WTC11 (cell line): Measurements from ENCODE around the gene GSG1L. TPM values are rescaled to one million over a fixed set of nuclear protein-coding genes. Genes with fewer than 3 reads are reported as not detected.

Experiments used
- ATAC-seq: fragments of 200-7000 bp; cut with Tn5 transposase; 2 replicates; pipeline ENCODE4 v1.10.0; 2021; ENCODE audit warnings: mild to moderate bottlenecking, moderate library complexity
- CTCF ChIA-PET: fragments of 300-600 bp; sonication (Branson Sonifier 250); formaldehyde crosslinking; loops from one replicate; lab custom pipeline; 2021; ENCODE audit warnings: antibody characterized with exemption; lab: Charles Lee
- POLR2A ChIA-PET: fragments of 350-600 bp; sonication (Branson Sonifier 250); formaldehyde crosslinking; loops from one replicate; lab custom pipeline; 2021; ENCODE audit warnings: antibody characterized with exemption; lab: Charles Lee
- DNase-seq: peaks from one replicate; pipeline ENCODE4 v3.0.0; 2021; ENCODE audit warnings: low spot score
- H3K27ac Mint-ChIP-seq: 2 replicates; pipeline ENCODE4 v1.8.0; 2021; ENCODE audit warnings: mixed read lengths
- H3K27me3 Mint-ChIP-seq: 2 replicates; pipeline ENCODE4 v1.8.0; 2021; ENCODE audit warnings: low read depth, mild to moderate bottlenecking, moderate library complexity, mixed read lengths
- H3K36me3 Mint-ChIP-seq: 2 replicates; pipeline ENCODE4 v1.8.0; 2021; ENCODE audit warnings: mixed read lengths
- H3K4me1 Mint-ChIP-seq: 2 replicates; pipeline ENCODE4 v1.8.0; 2022; ENCODE audit warnings: mixed read lengths
- H3K4me3 Mint-ChIP-seq: 2 replicates; pipeline ENCODE4 v1.8.0; 2021; ENCODE audit warnings: mild to moderate bottlenecking, moderate library complexity, mixed read lengths
- H3K9me3 Mint-ChIP-seq: 2 replicates; pipeline ENCODE4 v1.8.0; 2021; ENCODE audit warnings: mixed read lengths
- EMX1 ChIP-seq: fragments of 250-450 bp; sonication (Bioruptor Pico); IDR thresholded peaks from 2 replicates; pipeline ENCODE4 v1.8.0; 2021; ENCODE audit warnings: mild to moderate bottlenecking
- FOXK1 ChIP-seq: sonication (generic); formaldehyde crosslinking; IDR thresholded peaks from 2 replicates; pipeline ENCODE4 v1.8.0; 2022; ENCODE audit warnings: mild to moderate bottlenecking, moderate library complexity, missing genetic modification reagents
- GABPB1 ChIP-seq: sonication (generic); formaldehyde crosslinking; IDR thresholded peaks from 2 replicates; pipeline ENCODE4 v1.8.1; 2023; ENCODE audit warnings: mild to moderate bottlenecking, missing genetic modification reagents
- HMGA2 ChIP-seq: fragments of 250-450 bp; sonication (Bioruptor Pico); IDR thresholded peaks from 2 replicates; pipeline ENCODE4 v1.4.0; 2021; ENCODE audit warnings: mild to moderate bottlenecking, moderate library complexity
- JAZF1 ChIP-seq: fragments of 250-450 bp; sonication (Bioruptor Pico); IDR thresholded peaks from 2 replicates; pipeline ENCODE4 v1.9.0; 2021; ENCODE audit warnings: moderate library complexity, mild to moderate bottlenecking, inconsistent platforms
- NFE2L1 ChIP-seq: sonication (generic); formaldehyde crosslinking; IDR thresholded peaks from 2 replicates; pipeline ENCODE4 v1.8.1; 2023; ENCODE audit warnings: missing genetic modification reagents
- NFYB ChIP-seq: sonication (generic); formaldehyde crosslinking; conservative IDR thresholded peaks from 2 replicates; pipeline ENCODE4 v1.8.0; 2022; ENCODE audit warnings: low read depth, missing genetic modification reagents
- NR1H2 ChIP-seq: sonication (generic); formaldehyde crosslinking; IDR thresholded peaks from 2 replicates; pipeline ENCODE4 v1.9.0; 2021; ENCODE audit warnings: mild to moderate bottlenecking, moderate library complexity, missing genetic modification reagents
- TEAD1 ChIP-seq: sonication (generic); formaldehyde crosslinking; IDR thresholded peaks from 2 replicates; pipeline ENCODE4 v1.8.0; 2022; ENCODE audit warnings: mild to moderate bottlenecking, missing genetic modification reagents
- TEAD4 ChIP-seq: sonication (generic); formaldehyde crosslinking; IDR thresholded peaks from 2 replicates; pipeline ENCODE4 v1.8.0; 2022; ENCODE audit warnings: mild to moderate bottlenecking, missing genetic modification reagents
- ZNF121 ChIP-seq: sonication (generic); formaldehyde crosslinking; IDR thresholded peaks from 2 replicates; pipeline ENCODE4 v1.8.0; 2023; ENCODE audit warnings: missing genetic modification reagents
- ZNF219 ChIP-seq: sonication (generic); formaldehyde crosslinking; IDR thresholded peaks from 2 replicates; pipeline ENCODE4 v1.8.0; 2023; ENCODE audit warnings: missing genetic modification reagents, mild to moderate bottlenecking, borderline replicate concordance
- ZNF263 ChIP-seq: sonication (generic); formaldehyde crosslinking; IDR thresholded peaks from 2 replicates; pipeline ENCODE4 v1.8.1; 2022; ENCODE audit warnings: low read depth, mild to moderate bottlenecking, moderate library complexity, missing genetic modification reagents
- ZNF396 ChIP-seq: fragments of 250-450 bp; sonication (Bioruptor Pico); IDR thresholded peaks from 2 replicates; pipeline ENCODE4 v1.8.0; 2021; ENCODE audit warnings: mild to moderate bottlenecking, moderate library complexity, borderline replicate concordance
- ZNF416 ChIP-seq: fragments of 250-450 bp; sonication (Bioruptor Pico); IDR thresholded peaks from 2 replicates; pipeline ENCODE4 v1.9.0; 2021; ENCODE audit warnings: mild to moderate bottlenecking, inconsistent platforms
- total RNA-seq: library from RNA; stranded (reverse); gene quantifications from 3 replicates; pipeline ENCODE4 v1.2.3, GENCODE V29; 2021
- TF ChIP-seq, protein P1 (sequence below): sonication (generic); formaldehyde crosslinking; IDR thresholded peaks from 2 replicates; pipeline ENCODE4 v1.8.1; 2022; ENCODE audit warnings: mild to moderate bottlenecking, missing genetic modification reagents, moderate library complexity, borderline replicate concordance
- TF ChIP-seq, protein P2 (sequence below): sonication (generic); formaldehyde crosslinking; IDR thresholded peaks from 2 replicates; pipeline ENCODE4 v1.8.0; 2022; ENCODE audit warnings: mild to moderate bottlenecking, missing genetic modification reagents
- TF ChIP-seq, protein P3 (sequence below): fragments of 250-450 bp; sonication (Bioruptor Pico); IDR thresholded peaks from 2 replicates; pipeline ENCODE4 v1.8.0; 2021; ENCODE audit warnings: mild to moderate bottlenecking
- TF ChIP-seq, protein P4 (sequence below): fragments of 250-450 bp; sonication (Bioruptor Pico); IDR thresholded peaks from 2 replicates; pipeline ENCODE4 v1.9.0; 2021; ENCODE audit warnings: mild to moderate bottlenecking, borderline replicate concordance
- TF ChIP-seq, protein P5 (sequence below): sonication (generic); formaldehyde crosslinking; IDR thresholded peaks from 2 replicates; pipeline ENCODE4 v1.8.1; 2023; ENCODE audit warnings: mild to moderate bottlenecking, missing genetic modification reagents
- TF ChIP-seq, protein P6 (sequence below): fragments of 250-450 bp; sonication (Bioruptor Pico); IDR thresholded peaks from 2 replicates; pipeline ENCODE4 v1.9.0; 2021; ENCODE audit warnings: moderate library complexity, mild to moderate bottlenecking, inconsistent platforms, borderline replicate concordance

Gene GSG1L
- total RNA-seq, 1 experiment from 2014 or later: 0.28 TPM

DNA sequence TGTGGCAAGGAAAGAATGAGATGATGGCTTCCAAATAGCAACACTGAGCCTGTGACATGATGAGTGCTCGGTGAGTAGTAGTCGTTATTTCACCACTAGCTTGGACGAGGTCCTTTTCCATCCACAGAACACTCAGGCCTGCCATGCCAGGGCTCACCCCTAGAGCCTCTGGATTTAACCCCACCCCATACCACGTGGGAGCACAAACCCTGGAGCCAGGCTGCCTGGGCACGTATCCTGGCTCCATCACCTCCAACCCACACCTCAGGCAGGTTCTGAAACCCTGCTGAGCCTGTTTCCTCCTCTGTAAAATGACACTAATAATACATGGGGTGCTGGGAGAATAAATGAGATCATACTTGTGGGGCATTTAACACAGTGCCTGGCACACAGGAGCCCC lies 321.2 kb downstream of the GSG1L start:
- Mint-ChIP-seq H3K27ac (no peak overlapping the region), H3K9me3 (peaks cover 9% of the 10 kb centered on the region)
- no peak for TF ChIP-seq GABPB1 (CRISPR knock-in tag)
- TF ChIP-seq ZNF396: no peak
- TF ChIP-seq NFE2L1 (CRISPR knock-in tag): no peak
- no peak for TF ChIP-seq FOXK1
- TF ChIP-seq EMX1 (CRISPR knock-in tag): no peak
- TF ChIP-seq TEAD1 (CRISPR knock-in tag): no peak
- no peak for TF ChIP-seq ZNF219
- TF ChIP-seq, protein P1, sequence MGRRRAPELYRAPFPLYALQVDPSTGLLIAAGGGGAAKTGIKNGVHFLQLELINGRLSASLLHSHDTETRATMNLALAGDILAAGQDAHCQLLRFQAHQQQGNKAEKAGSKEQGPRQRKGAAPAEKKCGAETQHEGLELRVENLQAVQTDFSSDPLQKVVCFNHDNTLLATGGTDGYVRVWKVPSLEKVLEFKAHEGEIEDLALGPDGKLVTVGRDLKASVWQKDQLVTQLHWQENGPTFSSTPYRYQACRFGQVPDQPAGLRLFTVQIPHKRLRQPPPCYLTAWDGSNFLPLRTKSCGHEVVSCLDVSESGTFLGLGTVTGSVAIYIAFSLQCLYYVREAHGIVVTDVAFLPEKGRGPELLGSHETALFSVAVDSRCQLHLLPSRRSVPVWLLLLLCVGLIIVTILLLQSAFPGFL: no peak
- TF ChIP-seq JAZF1: no peak
- TF ChIP-seq ZNF263: no peak
- TF ChIP-seq, protein P2, sequence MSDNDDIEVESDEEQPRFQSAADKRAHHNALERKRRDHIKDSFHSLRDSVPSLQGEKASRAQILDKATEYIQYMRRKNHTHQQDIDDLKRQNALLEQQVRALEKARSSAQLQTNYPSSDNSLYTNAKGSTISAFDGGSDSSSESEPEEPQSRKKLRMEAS (CRISPR knock-in tag): no peak
- TF ChIP-seq, protein P3, sequence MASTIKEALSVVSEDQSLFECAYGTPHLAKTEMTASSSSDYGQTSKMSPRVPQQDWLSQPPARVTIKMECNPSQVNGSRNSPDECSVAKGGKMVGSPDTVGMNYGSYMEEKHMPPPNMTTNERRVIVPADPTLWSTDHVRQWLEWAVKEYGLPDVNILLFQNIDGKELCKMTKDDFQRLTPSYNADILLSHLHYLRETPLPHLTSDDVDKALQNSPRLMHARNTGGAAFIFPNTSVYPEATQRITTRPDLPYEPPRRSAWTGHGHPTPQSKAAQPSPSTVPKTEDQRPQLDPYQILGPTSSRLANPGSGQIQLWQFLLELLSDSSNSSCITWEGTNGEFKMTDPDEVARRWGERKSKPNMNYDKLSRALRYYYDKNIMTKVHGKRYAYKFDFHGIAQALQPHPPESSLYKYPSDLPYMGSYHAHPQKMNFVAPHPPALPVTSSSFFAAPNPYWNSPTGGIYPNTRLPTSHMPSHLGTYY: no peak

DNA sequence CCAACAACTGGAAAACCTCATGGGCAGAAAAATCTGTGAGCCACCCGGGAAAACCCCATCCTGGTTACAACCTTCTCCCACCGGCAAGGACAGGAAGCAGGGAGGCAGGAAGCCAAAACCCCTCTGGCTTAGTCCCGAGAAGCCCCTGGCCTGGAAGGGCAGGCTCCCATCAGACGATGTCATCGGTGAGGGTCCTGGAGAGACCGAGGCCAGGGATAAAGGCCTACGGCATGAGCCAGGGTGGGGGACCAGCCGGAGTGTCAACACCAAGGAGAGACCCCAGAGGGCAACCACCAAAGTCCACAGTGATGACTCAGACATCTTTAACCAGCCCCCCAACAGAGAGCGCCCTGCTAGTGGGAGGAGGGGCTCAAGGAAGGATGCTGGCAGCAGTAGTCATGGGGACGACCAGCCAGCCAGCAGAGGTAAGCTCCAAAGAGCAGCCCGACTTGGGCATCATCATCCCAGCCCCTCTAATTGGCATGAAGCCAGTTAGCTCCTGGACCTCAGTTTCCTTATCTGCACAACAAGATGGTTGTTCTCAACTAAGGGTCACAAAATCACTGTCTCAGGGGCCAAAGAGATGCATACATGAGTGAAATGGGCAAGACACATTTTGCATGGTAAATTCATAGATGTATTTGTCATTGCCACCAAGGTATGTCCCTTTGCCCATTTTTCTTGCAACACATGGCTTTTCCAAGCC lies 322.9 kb downstream of the GSG1L start:
- peaks cover 14% of the 10 kb centered on the region for H3K36me3 Mint-ChIP-seq
- H3K9me3 Mint-ChIP-seq: peaks cover 9% of the 10 kb centered on the region
- no peak overlapping the region for H3K4me3 Mint-ChIP-seq
- no peak overlapping the region for H3K27ac Mint-ChIP-seq
- no peaks in the 10 kb centered on the region for H3K27me3 Mint-ChIP-seq
- TF ChIP-seq TEAD4 (no peak), HMGA2 (no peak), NR1H2 (CRISPR knock-in tag) (no peak), ZNF121 (CRISPR knock-in tag) (no peak), ZNF396 (no peak), NFYB (no peak), ZNF416 (no peak), TEAD1 (CRISPR knock-in tag) (no peak)
- TF ChIP-seq, protein P4, sequence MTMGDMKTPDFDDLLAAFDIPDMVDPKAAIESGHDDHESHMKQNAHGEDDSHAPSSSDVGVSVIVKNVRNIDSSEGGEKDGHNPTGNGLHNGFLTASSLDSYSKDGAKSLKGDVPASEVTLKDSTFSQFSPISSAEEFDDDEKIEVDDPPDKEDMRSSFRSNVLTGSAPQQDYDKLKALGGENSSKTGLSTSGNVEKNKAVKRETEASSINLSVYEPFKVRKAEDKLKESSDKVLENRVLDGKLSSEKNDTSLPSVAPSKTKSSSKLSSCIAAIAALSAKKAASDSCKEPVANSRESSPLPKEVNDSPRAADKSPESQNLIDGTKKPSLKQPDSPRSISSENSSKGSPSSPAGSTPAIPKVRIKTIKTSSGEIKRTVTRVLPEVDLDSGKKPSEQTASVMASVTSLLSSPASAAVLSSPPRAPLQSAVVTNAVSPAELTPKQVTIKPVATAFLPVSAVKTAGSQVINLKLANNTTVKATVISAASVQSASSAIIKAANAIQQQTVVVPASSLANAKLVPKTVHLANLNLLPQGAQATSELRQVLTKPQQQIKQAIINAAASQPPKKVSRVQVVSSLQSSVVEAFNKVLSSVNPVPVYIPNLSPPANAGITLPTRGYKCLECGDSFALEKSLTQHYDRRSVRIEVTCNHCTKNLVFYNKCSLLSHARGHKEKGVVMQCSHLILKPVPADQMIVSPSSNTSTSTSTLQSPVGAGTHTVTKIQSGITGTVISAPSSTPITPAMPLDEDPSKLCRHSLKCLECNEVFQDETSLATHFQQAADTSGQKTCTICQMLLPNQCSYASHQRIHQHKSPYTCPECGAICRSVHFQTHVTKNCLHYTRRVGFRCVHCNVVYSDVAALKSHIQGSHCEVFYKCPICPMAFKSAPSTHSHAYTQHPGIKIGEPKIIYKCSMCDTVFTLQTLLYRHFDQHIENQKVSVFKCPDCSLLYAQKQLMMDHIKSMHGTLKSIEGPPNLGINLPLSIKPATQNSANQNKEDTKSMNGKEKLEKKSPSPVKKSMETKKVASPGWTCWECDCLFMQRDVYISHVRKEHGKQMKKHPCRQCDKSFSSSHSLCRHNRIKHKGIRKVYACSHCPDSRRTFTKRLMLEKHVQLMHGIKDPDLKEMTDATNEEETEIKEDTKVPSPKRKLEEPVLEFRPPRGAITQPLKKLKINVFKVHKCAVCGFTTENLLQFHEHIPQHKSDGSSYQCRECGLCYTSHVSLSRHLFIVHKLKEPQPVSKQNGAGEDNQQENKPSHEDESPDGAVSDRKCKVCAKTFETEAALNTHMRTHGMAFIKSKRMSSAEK (CRISPR knock-in tag): no peak
- TF ChIP-seq, protein P5, sequence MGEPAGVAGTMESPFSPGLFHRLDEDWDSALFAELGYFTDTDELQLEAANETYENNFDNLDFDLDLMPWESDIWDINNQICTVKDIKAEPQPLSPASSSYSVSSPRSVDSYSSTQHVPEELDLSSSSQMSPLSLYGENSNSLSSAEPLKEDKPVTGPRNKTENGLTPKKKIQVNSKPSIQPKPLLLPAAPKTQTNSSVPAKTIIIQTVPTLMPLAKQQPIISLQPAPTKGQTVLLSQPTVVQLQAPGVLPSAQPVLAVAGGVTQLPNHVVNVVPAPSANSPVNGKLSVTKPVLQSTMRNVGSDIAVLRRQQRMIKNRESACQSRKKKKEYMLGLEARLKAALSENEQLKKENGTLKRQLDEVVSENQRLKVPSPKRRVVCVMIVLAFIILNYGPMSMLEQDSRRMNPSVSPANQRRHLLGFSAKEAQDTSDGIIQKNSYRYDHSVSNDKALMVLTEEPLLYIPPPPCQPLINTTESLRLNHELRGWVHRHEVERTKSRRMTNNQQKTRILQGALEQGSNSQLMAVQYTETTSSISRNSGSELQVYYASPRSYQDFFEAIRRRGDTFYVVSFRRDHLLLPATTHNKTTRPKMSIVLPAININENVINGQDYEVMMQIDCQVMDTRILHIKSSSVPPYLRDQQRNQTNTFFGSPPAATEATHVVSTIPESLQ (CRISPR knock-in tag): no peak
- TF ChIP-seq, protein P6, sequence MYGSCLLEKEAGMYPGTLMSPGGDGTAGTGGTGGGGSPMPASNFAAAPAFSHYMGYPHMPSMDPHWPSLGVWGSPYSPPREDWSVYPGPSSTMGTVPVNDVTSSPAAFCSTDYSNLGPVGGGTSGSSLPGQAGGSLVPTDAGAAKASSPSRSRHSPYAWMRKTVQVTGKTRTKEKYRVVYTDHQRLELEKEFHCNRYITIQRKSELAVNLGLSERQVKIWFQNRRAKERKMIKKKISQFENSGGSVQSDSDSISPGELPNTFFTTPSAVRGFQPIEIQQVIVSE: no peak
- CTCF ChIA-PET: interaction anchor here (1.2 kb wide), 1 partner anchor 39 kb away, joined by 3 read pairs; no protein-coding TSS in a partner anchor
- ATAC-seq (no peak), DNase-seq (no peak)
- H3K4me1 Mint-ChIP-seq: no peaks in the 10 kb centered on the region
- POLR2A ChIA-PET: no interaction called here

More for the DNA sequence above, 321.2 kb downstream of the GSG1L start:
- no peaks in the 10 kb centered on the region for H3K4me1 Mint-ChIP-seq
- POLR2A ChIA-PET: no interaction called here
- H3K27me3 Mint-ChIP-seq: no peaks in the 10 kb centered on the region
- ATAC-seq (no peak), DNase-seq (no peak)
- H3K36me3 Mint-ChIP-seq: peaks cover 14% of the 10 kb centered on the region
- no peak overlapping the region for H3K4me3 Mint-ChIP-seq
- CTCF ChIA-PET: interaction anchor here (2.3 kb wide), 1 partner anchor 44 kb away, joined by 5 read pairs; no protein-coding TSS in a partner anchor
